ES-I3 (cell line): ENCODE results near the gene RAI1.

ENCODE experiments used
- H3K36me3 ChIP-seq: 2 replicates; pipeline ENCODE4 v1.6.1; 2013; ENCODE audit warnings: mild to moderate bottlenecking, low read length, control low read depth, moderate library complexity; ENCODE audit not compliant: insufficient read depth
- H3K4me1 ChIP-seq: 2 replicates; pipeline ENCODE4 v1.6.1; 2013; ENCODE audit warnings: mild to moderate bottlenecking, control low read depth, low read length; ENCODE audit not compliant: insufficient read depth
- H3K9ac ChIP-seq: 2 replicates; pipeline ENCODE4 v1.6.1; 2013; ENCODE audit warnings: low read depth, mild to moderate bottlenecking, low read length, moderate library complexity
- H3K9me3 ChIP-seq: 2 replicates; pipeline ENCODE4 v1.6.1; 2013; ENCODE audit warnings: mild to moderate bottlenecking, low read length, moderate library complexity; ENCODE audit not compliant: control insufficient read depth, insufficient read depth

Gene RAI1

DNA sequence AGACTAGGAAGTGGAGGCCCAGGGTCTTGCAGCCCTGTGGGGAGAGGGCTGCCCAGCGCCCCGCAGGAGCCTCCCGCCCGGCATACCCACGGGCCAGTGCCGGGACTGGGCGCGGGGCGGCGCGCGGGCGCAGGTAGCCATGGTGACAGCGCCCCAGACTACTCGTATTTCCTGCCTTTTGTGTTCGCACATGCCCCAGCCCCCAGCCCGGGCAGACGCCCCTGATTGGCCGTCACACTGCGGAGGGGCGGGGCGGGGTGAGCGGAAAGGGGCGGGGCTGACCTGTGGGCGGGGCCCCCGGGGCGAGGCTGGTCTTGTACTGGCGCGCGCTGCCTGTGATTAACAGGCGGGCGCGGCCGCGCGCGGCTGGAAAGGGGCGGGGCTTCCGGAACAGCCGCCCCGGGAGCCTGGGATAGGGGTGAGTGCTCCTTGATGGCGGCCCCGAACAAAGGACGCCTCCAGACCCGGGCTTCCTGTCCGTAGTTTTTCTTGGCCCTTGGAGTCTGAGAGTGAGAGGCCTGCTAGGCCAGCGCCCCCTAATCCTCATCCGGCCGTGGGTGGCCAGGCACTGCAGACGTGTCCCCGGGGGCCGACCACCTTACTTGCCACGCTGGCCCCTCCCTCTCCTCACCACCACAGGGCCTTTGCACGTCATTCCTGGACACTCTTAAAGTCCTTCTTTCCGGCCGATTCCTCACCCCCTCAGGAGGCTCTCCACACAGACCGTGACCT is 71.0 kb downstream of the RAI1 start:
- H3K36me3 ChIP-seq = no peaks in the 10 kb centered on the region
- H3K9me3 ChIP-seq = 0 out of 2 replicates have a peak, but pooled peaks cover 3% of the 10 kb centered on the region
- peak overlapping the region; percentile 66; the same call in 1 of the 2 replicates for H3K9ac ChIP-seq
- peaks cover 35% of the 10 kb centered on the region for H3K4me1 ChIP-seq

DNA sequence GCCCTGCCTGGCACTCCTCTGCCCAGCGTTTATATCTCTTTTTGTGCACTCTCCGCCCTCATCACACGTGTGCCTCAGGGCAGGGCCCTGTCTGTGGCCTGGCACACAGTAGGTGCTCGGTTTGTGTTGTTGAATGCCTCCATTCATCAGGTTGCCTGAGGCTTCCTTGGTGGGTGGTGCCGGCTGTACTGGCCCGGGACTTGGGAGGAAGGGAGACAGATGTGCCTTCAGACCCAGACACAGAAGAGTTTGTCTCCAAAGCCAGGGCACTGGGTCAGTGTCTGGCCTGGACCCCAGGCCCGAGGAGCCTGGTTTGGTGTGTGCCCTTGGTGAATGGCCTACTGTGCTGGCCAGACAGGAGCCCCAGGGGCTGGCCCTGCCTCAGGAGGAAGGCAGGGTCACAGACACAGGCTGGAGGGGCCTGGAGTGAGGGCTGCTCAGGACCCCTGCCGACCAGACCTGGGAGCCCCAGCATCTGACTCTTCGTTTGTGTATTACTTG is 71.6 kb downstream of the RAI1 start:
- Histone ChIP-seq H3K36me3 (no peaks in the 10 kb centered on the region), H3K9ac (peak overlapping the region; percentile 66; the same call in 1 of the 2 replicates), H3K4me1 (peaks cover 35% of the 10 kb centered on the region), H3K9me3 (0 out of 2 replicates have a peak, but pooled peaks cover 2% of the 10 kb centered on the region)

DNA sequence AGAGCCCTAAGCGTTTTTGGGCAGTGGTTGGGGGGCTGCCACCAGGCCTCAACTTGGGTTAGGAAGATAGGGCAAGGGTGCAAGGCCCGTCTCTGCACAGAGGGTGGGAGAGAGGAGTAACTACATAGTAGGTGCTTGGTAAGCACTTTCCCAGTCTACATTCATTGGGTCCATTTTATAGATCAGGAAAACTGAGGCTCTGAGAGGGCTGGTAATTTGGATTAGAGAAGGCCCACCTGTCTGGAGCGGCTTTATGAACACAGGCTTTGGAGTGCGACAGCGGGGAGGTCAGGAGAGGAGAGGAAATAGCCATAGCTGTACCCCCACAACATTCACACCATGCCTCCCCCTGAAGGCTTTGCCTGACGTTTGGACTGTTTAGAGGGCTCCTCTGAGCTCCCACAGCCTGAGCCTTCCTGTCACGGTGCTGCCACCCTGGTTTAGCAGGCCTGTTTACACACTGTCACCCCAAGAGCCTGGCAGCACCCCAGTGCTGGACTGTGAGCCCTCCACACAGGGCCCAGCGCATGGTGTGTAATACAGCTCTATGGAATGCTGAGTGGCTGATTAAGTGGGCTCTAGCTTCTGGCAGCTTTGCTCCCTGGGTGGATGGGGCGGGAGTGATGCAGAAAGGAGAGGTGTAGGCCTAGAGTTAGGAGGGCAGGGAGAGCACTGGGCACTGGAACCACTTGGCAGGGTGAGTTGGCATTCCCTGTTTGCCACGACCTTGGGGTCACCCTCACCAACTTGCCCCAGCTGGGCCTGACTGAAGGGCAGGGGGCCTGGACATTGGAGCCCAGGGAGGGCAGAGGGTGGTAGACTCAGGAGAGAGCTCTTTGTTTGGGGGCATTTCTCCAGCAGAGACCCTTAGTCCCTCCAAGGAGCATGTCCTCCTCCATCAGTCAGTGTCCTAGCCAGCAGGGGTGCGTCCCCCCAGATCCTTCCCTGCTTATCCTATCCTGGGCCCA is 73.7 kb downstream of the RAI1 start:
- no peaks in the 10 kb centered on the region for H3K9me3 ChIP-seq
- peaks cover 24% of the 10 kb centered on the region for H3K4me1 ChIP-seq
- H3K9ac ChIP-seq = no peak overlapping the region
- no peaks in the 10 kb centered on the region for H3K36me3 ChIP-seq

DNA sequence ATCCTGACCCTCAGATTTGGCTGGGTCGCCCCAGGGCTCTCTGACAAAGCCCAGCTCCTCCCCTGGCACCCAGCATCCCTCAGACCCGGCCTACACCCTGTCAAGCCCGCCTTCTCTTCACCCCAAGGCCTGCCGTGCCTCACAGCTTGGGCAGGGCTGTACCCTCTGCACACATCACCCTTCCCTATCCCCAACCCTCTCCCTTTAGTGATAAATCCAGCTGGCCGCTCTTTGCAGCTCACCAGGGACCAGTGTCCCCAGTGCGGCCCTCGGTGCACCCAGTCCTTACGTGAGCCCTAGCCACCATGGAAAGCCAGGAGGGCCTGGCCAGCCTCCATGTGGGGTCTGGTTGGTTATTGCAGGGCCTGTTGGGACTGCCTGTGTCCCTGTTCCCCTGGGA is 74.5 kb downstream of the RAI1 start:
- H3K9ac ChIP-seq = no peak overlapping the region
- no peaks in the 10 kb centered on the region for H3K9me3 ChIP-seq
- no peaks in the 10 kb centered on the region for H3K36me3 ChIP-seq
- H3K4me1 ChIP-seq = peaks cover 22% of the 10 kb centered on the region

DNA sequence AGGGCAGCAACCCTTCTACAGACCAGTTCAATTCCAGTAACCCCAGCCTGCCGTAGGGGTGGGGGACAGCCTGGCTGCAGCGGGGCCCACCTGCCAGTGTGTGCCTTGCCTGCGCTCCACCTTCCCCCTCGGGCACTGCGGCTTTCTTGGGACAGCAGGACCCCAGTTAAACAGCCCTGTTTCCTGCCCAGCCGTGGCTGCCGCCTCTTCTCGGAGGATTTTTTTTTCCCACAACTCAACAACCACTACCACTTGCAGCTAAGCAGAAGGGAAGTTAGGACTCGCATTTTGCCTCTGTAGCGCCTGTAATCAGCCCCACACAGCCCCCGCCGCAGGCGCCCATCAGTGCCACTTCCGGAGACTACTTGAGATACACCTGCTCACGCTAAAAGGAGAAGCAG is 76.1 kb downstream of the RAI1 start:
- H3K9me3 ChIP-seq = no peaks in the 10 kb centered on the region
- H3K4me1 ChIP-seq = peaks cover 10% of the 10 kb centered on the region; the same call in 1 of the 2 replicates
- no peaks in the 10 kb centered on the region for H3K36me3 ChIP-seq
- H3K9ac ChIP-seq = no peak overlapping the region

DNA sequence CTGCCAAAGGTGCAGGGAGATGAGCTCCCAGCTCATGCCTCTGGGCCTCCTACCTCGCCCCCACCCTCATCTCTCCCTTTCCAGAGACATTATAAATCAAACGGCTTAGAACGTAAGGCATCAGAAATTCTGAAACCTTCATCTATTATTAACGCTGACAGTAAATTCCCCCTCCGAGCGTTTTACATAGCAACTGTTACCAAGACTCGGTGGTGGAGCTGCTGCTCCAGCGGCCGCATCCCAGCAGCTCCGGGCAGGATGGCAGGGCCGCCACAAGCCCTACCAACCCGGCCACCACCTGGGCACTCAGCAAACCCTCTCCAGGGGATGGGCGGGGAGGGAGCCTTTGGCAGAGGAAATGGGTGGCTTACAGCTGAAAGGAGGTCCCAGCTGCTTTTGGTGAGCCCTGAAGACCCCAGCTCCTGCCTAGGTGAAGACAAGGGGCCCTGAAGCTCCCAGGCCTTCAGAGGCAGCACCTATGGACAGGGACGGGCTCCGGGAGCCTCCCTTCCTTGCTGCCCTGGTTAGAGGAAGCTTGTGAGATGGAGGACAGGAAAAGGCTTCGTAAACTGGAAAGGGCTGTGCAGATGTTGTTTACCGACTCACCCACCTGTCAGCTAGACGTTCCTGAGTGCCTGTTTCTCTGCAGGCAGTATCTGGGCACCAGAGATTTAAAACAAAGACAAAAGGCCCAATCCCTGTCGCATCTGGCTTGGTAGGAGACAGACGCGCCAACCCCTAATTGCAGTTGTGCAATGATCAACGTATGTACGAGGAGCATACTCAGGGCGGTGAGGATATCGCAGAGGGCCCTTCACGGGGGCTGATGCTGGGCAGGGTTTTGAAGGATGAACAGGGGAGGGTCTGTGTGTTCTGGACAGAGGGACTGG is 76.9 kb downstream of the RAI1 start:
- Histone ChIP-seq H3K9ac (no peak overlapping the region), H3K4me1 (peaks cover 4% of the 10 kb centered on the region; the same call in 1 of the 2 replicates), H3K36me3 (no peaks in the 10 kb centered on the region), H3K9me3 (no peaks in the 10 kb centered on the region)

DNA sequence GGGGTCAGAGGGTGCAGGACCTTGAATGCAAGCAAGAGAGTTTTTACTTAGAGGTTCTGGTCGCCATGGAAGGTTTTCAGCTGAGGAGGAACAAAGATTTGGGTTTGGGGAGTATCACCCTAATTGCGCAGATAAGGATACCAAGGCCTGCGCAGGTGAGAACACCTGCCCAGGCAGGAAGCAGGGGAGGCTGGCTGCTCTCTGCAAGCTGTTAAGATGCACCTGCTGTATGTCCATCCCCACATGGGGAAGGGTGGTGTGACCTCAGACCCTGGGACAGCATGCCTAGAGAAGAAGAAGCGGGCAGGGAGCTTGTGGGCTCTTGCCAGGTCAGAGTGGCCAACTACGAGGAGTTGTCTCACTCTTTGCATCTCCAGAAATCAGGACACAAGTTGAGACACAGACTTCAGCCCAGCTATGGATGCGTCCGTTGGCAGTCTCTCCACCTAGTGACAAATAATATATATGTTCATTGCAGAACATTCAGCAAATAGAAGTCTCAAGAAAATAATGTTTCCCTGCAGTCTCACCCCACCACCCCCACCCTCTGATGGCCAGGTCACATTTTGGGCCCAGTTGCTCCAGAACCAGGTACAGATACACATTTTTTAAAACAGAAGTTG is 77.8 kb downstream of the RAI1 start:
- no peaks in the 10 kb centered on the region for H3K4me1 ChIP-seq
- H3K36me3 ChIP-seq = no peaks in the 10 kb centered on the region
- no peaks in the 10 kb centered on the region for H3K9me3 ChIP-seq
- no peak overlapping the region for H3K9ac ChIP-seq

DNA sequence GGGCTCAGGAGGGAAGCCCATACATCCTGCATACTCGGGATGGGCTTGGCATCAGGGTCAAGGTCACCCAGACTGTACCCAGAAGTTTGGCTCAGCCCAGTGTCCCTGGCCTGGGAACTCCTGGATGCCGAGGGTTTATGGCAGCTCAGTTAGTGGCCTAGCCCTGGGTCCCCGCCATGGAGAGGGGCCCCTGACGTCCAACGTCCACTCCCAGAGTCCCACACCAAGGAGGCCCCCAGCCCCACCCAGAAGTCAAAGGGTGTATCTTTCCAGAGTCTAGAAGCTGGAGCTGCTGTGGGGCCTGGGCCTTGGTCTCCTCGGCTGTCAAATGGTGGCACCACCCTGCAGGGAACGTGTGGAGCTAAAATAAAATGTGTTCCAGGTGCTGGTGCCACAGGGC is 79.1 kb downstream of the RAI1 start:
- no peaks in the 10 kb centered on the region for H3K9me3 ChIP-seq
- H3K4me1 ChIP-seq = no peaks in the 10 kb centered on the region
- no peak overlapping the region for H3K9ac ChIP-seq
- H3K36me3 ChIP-seq = no peaks in the 10 kb centered on the region

DNA sequence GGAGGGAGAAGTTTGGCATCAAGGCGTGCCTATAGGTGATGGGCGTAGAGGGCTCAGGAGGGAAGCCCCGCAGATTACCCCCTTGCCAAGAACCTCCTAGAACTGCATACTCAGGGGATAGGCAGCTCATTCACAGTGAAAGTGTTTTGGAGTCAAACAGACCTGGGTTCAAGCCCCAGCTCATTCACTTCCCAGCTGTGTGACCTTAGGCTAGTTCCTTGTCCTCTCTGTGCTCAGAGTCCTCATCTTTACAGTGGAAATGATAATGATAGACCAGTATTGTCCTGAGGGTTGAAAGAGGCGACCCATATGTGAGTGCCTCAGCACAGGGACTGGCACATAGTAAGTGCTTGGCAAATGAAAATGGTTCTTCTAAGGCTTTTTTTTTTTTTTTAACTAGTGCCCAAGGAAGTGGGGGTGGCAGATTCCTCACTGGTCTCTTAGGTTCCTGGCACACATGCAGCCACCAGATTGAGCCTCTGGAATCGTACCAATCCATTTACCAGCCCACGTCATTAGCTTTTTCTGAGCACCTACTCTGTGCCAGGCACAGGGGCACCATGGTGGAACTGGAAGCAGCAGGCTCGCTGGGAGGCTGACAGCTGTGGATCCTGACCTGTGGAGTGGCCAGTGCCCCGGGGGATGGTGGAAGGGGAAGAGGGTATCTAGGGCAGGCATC is 79.8 kb downstream of the RAI1 start:
- Histone ChIP-seq H3K9me3 (no peaks in the 10 kb centered on the region), H3K9ac (no peak overlapping the region), H3K36me3 (no peaks in the 10 kb centered on the region), H3K4me1 (no peaks in the 10 kb centered on the region)

DNA sequence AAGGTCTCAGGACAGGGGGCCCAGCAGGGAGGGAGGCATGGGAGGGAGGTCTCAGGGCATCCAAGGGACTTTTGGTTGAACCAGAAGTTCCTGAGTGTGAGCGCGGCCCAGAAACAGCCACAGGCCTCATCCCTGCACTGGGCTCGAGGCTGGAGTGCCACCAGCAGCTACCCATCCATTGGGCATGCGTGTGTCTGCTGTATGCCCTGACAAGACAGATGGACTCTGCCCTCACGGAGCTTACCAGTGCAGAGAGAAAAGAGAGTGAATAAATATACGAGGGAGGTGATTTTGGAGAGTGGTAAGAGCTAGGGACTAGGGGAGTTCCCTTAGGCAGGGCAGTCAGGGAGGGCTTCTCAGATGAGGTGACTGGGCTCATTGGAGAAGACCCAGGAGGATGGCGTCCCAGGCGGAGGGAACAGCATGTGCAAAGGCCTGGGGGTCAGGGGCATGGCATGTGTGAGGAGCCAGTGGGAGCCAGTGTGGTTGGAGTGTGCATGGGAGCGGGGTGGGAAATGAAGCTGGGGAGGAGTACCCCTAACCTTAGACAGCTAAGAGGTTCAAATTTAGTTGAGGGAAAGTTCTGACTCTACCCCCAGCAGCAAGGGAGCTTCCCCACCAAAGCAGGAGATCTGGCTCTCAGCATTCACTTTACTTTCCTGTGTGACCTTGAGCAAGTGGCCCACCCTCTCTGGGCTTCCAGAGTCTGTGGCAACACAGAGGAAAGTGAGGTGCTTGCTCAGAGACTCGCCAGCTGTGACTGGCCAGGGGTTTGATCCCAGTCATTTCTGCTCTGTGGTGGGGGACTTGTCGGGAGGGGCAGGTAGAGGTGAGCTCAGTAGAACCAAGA is 80.9 kb downstream of the RAI1 start:
- no peaks in the 10 kb centered on the region for H3K9me3 ChIP-seq
- no peaks in the 10 kb centered on the region; the same call in 1 of the 2 replicates for H3K4me1 ChIP-seq
- no peaks in the 10 kb centered on the region for H3K36me3 ChIP-seq
- no peak overlapping the region for H3K9ac ChIP-seq

DNA sequence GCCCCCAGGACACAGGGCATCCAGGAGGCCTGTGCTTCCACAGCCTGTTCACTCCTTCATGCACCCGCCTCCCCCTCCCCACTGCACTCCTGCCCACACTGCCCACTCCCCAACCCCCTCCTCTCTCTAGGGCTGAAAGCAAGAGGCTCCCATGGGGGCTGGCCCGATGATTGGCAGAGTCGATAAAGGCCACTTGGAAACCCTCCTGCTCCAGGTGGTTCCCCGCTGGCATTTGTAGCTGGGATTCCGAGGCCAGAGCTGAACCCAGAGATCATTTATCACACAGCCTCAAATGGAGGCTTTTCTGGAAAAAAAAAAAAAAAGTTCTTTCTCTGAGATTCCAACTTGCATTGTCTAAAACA is 81.5 kb downstream of the RAI1 start:
- Histone ChIP-seq H3K9ac (no peak overlapping the region), H3K36me3 (no peaks in the 10 kb centered on the region), H3K4me1 (no peaks in the 10 kb centered on the region; the same call in 1 of the 2 replicates), H3K9me3 (no peaks in the 10 kb centered on the region)

DNA sequence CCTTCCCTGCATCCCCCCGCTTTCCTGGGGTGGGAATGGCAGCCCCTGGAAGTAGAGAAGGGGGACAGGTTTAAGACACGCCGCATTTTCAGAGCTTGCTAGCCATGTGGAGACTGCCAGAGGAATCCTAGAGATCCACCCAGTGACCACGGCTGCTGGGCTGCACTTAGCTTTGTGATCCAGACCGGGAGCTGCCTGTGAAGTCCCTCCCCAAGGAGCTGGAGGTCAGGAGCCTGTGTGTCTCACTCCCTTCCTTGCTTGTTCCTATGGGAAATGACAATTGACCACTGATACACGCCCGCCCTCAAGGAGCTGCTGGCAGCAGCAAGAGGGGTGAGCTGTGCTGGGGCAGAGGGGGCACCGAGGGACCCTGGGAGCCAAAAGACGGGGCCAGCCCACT is 81.9 kb downstream of the RAI1 start:
- no peaks in the 10 kb centered on the region; the same call in 1 of the 2 replicates for H3K4me1 ChIP-seq
- H3K9ac ChIP-seq = no peak overlapping the region
- H3K9me3 ChIP-seq = no peaks in the 10 kb centered on the region
- H3K36me3 ChIP-seq = no peaks in the 10 kb centered on the region
